HL-60 (cell line): Measurements from ENCODE around the gene PEX1.

Source experiments
- GABPA ChIP-seq: IDR thresholded peaks from 2 replicates; pipeline ENCODE4 v1.6.1; 2012; ENCODE audit warnings: low read depth
- POLR2AphosphoS5 ChIP-seq: IDR thresholded peaks from 2 replicates; pipeline ENCODE4 v1.6.1; 2012; ENCODE audit warnings: low read depth
- TF ChIP-seq, protein P1 (sequence below): IDR thresholded peaks from 2 replicates; pipeline ENCODE4 v1.6.1; 2012; ENCODE audit warnings: low read depth; ENCODE audit not compliant: insufficient replicate concordance
- TF ChIP-seq, protein P2 (sequence below): IDR thresholded peaks from one replicate; pipeline ENCODE4 v1.5.1; 2011; ENCODE audit warnings: low read length, control low read depth, inconsistent platforms; ENCODE audit not compliant: insufficient read depth

DNA sequence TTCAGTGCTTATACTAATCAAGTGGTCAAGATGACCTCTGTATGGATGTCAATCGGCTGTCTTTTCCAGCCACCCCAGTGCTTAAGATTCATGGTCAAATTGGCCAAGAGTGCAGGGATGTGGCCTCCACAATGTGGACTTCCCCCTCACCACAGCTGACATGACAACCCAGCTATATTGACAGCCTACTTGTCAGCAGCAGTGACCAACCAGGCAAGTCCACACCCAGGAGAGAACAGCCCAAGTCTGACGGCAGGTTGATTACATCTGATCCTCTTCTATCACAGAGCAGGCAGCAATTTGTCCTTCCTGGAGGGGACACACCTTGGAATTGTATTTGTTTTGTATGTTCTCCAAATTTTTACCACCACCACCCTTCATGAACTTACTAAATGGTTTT is 42.3 kb downstream of the PEX1 start:
- TF ChIP-seq, protein P1, sequence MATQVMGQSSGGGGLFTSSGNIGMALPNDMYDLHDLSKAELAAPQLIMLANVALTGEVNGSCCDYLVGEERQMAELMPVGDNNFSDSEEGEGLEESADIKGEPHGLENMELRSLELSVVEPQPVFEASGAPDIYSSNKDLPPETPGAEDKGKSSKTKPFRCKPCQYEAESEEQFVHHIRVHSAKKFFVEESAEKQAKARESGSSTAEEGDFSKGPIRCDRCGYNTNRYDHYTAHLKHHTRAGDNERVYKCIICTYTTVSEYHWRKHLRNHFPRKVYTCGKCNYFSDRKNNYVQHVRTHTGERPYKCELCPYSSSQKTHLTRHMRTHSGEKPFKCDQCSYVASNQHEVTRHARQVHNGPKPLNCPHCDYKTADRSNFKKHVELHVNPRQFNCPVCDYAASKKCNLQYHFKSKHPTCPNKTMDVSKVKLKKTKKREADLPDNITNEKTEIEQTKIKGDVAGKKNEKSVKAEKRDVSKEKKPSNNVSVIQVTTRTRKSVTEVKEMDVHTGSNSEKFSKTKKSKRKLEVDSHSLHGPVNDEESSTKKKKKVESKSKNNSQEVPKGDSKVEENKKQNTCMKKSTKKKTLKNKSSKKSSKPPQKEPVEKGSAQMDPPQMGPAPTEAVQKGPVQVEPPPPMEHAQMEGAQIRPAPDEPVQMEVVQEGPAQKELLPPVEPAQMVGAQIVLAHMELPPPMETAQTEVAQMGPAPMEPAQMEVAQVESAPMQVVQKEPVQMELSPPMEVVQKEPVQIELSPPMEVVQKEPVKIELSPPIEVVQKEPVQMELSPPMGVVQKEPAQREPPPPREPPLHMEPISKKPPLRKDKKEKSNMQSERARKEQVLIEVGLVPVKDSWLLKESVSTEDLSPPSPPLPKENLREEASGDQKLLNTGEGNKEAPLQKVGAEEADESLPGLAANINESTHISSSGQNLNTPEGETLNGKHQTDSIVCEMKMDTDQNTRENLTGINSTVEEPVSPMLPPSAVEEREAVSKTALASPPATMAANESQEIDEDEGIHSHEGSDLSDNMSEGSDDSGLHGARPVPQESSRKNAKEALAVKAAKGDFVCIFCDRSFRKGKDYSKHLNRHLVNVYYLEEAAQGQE: no peak
- TF ChIP-seq, protein P2, sequence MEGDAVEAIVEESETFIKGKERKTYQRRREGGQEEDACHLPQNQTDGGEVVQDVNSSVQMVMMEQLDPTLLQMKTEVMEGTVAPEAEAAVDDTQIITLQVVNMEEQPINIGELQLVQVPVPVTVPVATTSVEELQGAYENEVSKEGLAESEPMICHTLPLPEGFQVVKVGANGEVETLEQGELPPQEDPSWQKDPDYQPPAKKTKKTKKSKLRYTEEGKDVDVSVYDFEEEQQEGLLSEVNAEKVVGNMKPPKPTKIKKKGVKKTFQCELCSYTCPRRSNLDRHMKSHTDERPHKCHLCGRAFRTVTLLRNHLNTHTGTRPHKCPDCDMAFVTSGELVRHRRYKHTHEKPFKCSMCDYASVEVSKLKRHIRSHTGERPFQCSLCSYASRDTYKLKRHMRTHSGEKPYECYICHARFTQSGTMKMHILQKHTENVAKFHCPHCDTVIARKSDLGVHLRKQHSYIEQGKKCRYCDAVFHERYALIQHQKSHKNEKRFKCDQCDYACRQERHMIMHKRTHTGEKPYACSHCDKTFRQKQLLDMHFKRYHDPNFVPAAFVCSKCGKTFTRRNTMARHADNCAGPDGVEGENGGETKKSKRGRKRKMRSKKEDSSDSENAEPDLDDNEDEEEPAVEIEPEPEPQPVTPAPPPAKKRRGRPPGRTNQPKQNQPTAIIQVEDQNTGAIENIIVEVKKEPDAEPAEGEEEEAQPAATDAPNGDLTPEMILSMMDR: no peak
- TF ChIP-seq POLR2AphosphoS5: no peak
- TF ChIP-seq GABPA: no peak
